Measurements from ENCODE around the gene SNX30.

The SNX30 gene

DNA sequence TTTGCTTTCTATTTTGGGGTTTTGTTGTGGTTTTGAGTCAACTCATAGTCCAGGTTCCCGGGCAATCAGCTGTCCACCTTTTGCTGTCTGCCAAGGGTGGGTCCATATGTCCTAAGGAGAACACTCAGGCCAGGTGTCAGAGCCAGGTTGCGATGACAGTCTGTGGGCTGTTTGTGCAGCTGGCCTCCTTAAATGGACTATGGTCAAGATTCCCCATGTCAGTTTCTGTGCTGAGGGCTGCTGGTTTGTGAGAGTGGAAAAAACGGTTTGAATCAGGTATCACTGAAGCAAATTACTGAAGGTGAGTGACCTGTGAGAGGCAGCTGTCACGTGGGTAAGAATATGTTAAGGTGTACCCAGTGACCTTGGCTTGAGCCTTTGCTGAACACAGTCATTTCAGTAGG is 33.0 kb downstream of the SNX30 start:
- no peak for TF ChIP-seq ZNF274 (IDR thresholded peaks at IDR 0.05; ENCODE audit: low read depth, low read length)
- no peak overlapping the region for H3K4me3 ChIP-seq (ENCODE audit: low read length)

DNA sequence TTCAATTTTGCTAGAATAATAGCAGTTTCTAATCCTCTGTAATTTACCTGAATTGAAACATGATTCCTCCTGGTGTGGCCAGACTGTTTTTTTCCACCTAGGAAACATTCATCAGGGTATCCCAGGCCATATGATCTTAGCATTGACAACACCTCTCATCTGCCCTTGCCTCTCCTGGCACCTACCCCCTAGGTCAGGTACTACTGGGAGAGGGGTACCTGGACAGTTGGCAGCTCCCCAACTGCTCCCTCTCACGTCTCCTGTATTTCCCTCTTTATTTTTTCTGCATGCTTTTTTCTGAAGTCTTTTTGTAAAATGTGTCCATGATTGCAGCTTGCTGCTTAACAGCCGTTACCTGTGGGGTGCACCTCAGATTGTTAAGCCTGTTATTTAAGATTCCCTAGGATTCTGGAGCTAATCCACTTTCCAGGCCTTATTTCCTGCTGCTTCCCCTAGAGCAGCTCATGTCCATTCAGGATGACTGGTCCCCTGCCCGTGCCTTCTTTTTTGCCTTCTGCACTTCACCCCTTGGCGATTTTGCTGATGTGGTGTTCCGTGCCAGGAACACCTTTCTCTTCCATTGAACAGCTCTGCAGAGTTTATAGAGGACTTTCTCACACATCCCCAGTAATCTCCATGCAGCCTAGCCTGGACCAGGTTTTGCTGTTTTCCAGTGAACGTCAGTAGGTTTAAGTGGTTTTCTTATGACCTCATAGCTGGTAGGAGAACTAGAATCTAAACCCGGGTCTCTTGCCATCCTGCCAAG is 33.6 kb downstream of the SNX30 start:
- no peak overlapping the region for H3K4me3 ChIP-seq (ENCODE audit: low read length)
- TF ChIP-seq ZNF274 (IDR thresholded peaks at IDR 0.05; ENCODE audit: low read depth, low read length), result no peak

DNA sequence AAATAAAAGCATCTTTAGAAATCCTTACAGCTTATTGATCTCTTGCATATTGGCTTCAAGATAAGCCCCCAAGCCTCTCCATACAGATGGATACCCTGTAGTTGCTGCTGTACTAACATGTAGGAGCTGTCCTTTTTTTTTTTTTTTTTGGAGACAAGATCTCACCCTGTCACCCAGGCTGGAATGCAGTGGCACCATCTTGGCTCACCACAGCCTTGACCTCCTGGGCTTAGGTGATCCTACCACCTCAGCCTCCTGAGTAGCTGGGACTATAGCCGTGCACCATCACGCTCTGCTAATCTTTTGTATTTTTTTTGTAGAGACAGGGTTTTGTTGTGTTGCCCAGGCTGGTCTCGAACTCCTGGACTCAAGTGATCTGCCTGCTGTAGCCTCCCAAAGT is 35.4 kb downstream of the SNX30 start:
- no peak for TF ChIP-seq ZNF274 (IDR thresholded peaks at IDR 0.05; ENCODE audit: low read depth, low read length)
- no peak overlapping the region for H3K4me3 ChIP-seq (ENCODE audit: low read length)

DNA sequence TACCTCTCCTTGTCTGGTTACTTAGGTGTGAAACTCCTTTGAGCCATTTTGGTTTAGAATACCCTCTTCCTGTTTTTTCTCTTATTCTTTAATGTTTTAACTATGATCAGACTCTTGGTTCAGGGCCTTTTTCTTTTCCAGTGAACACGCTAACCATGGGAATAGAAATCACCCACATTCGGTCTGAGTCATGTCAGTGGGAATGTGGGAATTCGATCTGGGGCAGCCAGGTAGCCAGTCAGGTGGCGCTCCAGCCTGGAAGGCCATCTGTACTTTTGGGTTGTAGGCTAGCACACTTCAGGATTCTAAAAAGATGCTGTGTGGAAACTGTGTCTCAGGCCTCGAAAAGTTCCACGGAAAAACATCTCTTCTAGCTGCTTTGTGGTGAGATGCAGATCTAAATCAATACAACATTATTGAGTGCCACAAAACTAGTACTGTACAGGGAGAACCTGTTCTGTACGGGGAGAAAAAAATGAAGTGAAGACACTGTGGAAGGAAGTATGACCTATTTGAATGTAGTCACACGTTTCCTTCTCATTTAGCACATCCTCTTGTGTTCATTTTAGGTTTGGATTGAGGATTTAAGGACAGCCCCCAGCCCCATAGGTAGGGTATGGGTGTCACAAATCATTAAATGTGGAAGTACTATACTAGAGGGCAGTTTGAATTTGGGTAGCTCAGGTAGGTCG is 36.4 kb downstream of the SNX30 start:
- TF ChIP-seq ZNF274 (IDR thresholded peaks at IDR 0.05; ENCODE audit: low read depth, low read length), result no peak

DNA sequence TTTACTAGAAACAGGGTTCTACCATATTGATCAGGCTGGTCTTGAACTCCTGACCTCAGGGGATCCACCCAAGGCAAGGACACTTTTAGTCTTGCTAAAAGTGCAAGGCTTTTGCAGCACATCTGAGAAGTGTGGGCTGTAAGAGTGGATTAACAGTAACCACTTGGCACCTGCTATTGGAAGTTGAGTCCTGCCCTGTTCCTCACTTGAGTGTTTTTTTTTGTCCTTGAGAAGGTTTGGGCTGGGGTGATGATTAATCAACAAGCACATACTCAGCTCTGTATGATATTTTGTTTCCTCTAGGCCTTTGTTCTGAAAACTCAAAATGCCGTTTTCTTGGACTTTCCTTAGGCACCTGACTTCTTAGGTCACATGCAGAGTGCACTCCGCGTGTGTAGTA is 37.4 kb downstream of the SNX30 start:
- no peak for TF ChIP-seq ZNF274 (IDR thresholded peaks at IDR 0.05; ENCODE audit: low read depth, low read length)
- H3K4me3 ChIP-seq (ENCODE audit: low read length), result no peak overlapping the region

More for the DNA sequence above, 36.4 kb downstream of the SNX30 start:
- H3K4me3 ChIP-seq (ENCODE audit: low read length), result no peak overlapping the region

DNA sequence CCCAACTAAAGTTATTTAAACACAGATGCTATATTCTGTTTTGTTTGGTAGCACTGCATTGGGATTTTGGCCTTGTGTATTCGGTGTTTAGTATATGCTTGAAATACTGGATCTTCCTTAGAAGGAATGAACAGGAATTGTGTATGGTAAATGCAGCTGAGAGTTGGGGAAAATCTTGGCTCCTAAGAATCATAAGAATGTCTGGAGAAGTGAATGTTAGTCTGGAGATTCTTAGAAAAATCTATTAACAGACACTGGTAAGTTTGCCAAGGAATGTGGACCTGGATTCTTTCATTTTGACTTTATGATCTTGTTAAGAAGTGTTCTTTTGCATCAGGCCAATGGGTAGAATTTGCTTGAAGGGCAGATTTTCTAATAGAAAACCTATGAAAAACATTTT is 38.9 kb downstream of the SNX30 start:
- TF ChIP-seq ZNF274 (IDR thresholded peaks at IDR 0.05; ENCODE audit: low read depth, low read length), result no peak
- H3K4me3 ChIP-seq (ENCODE audit: low read length), result no peak overlapping the region

DNA sequence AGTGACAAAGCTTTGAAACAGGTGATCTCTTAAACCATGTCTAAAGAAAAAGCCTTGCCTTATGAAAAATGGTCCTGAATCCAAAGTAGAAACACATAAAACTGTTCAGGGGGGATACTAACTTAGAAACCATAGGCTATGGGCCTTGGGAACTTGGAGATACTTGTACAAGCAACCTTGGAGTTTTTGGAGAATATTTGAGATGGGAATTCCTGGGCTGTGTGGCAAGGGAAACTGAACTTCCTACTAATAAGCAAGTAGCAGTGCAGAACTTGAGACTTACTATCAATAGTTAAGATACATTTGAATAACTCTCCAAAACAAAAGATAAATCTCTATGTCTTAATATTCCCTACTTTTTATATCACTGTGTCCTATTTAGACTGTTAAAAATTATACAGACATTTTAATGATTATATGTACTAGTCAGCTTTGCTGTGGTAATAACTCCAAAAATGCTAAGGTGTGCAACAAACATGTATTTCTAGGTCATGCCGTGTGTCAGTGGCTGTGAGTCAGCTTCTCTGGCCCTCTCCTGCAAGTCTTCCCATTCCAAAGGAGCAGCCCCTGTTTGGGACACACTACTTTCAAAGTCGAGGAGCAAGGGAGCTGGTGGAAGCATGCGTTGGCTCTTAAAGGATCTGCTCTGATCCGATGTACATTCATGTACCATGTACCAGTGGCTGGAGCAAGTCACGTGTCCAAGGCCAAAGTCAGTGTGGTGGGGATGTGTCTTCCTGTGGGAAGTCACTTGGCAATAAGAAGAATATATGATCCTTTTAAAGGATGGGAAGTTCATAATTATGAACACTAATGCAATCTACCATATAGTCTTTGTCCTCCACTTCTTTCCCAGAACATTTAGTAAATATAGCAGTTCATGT is 39.6 kb downstream of the SNX30 start:
- TF ChIP-seq ZNF274 (IDR thresholded peaks at IDR 0.05; ENCODE audit: low read depth, low read length), result no peak
- H3K4me3 ChIP-seq (ENCODE audit: low read length), result no peak overlapping the region

DNA sequence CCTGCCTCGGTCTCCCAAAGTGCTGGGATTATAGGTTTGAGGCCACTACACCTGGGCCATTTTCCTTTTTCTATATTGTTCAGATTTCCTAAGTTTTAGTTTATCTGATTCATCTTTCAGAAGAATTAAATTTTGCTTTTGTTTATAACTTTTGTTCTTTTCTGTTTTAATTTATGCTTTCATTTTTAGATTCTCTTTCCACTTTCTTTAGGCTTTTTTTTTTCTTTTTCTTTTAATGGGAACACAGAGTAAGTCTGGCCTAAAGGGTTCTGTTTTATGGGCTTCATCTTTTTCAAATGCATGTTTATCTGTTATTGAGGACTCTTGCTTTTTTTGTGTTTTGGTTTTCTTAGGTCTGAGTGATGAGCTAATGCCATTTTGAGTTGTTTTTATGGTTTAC is 42.1 kb downstream of the SNX30 start:
- no peak overlapping the region for H3K4me3 ChIP-seq (ENCODE audit: low read length)

DNA sequence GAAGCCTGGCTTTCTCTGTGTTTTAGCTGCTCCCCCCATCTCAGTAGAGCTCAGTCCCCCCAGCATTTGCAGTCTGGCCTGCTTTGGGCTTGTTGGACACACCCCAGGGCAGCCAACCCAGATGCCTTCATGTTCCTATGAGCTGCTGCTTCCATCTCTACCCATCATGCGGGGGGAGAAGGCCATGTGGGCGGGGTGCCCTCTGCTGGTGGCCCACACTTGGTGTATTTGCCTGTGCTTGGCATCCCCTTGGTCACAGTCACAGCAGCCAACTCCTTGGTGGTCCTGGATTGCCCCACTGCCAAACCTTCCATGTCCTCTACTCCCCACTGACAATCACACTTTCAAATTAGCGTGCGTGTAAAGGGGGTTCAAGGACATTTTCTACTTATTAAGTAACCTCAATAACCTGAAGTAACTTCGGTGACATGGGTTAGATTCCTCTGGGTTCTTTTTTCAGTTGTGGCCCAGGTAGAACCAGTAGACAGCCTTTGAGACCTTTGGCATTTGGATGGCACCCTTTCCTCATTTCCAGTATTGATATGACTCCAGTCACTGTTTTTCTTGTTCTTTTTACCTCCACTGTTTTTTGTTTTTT is 42.8 kb downstream of the SNX30 start:
- no peak overlapping the region for H3K4me3 ChIP-seq (ENCODE audit: low read length)
- no peak for TF ChIP-seq ZNF274 (IDR thresholded peaks at IDR 0.05; ENCODE audit: low read depth, low read length)

More for the DNA sequence above, 42.1 kb downstream of the SNX30 start:
- TF ChIP-seq ZNF274 (IDR thresholded peaks at IDR 0.05; ENCODE audit: low read depth, low read length), result no peak

DNA sequence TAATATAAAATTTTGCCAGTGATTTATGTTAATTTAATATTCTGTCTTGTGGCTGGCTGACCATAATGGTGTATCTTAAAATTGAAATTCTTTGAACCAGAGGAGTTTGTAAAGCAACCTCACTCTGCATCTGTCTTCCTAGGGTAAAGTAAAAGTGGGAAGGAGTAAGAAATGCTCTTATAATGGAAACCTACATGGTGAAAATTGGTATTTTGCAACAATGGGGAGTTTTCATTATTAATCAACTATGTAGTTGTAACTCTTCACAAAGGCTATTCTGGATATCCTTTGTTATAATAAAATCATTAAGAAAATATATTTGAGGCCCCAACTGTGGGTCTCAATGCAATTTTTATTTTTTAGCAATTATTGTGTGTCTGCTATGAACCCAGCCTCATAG is 44.2 kb downstream of the SNX30 start:
- no peak overlapping the region for H3K4me3 ChIP-seq (ENCODE audit: low read length)
- no peak for TF ChIP-seq ZNF274 (IDR thresholded peaks at IDR 0.05; ENCODE audit: low read depth, low read length)

DNA sequence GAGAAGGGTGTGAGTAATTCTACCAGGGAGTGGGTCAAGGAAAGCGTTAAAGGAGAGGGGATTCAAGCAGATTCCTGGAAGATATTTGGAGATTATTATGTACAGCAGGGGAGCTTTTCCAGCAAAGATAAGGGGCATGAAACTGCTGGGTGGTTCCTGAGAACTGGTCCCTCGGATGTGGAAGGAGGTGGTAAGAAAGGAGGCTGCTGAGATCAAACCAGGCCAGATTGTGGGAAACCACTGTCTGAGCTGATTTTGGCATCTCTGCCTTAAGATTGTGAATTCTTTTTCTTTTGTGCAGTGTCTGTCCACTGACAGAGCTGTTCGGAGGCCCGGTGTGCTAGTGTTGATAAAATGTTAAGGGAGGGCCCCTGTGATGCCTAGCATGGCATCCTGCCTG is 45.4 kb downstream of the SNX30 start:
- no peak overlapping the region for H3K4me3 ChIP-seq (ENCODE audit: low read length)
- TF ChIP-seq ZNF274 (IDR thresholded peaks at IDR 0.05; ENCODE audit: low read depth, low read length), result no peak

DNA sequence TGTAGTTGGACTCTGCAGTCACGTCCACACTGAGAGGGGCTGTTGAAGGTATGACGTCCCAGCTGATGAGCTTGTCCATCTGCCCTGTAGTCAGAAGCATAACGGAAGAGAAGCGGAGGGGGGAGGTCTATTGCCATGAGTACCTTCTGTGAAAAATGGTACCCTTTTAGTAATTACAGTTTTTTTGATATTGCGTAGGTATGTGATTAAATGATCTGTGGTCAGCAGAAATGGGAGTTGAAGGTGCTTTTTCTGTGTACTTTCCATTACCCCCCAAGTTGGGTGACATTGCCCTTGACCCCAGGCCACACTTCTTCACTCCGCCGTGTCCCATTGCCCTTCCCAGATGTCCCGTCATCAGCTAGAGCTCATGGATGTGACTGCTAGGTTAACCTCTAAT is 45.9 kb downstream of the SNX30 start:
- H3K4me3 ChIP-seq (ENCODE audit: low read length), result no peak overlapping the region
- no peak for TF ChIP-seq ZNF274 (IDR thresholded peaks at IDR 0.05; ENCODE audit: low read depth, low read length)

DNA sequence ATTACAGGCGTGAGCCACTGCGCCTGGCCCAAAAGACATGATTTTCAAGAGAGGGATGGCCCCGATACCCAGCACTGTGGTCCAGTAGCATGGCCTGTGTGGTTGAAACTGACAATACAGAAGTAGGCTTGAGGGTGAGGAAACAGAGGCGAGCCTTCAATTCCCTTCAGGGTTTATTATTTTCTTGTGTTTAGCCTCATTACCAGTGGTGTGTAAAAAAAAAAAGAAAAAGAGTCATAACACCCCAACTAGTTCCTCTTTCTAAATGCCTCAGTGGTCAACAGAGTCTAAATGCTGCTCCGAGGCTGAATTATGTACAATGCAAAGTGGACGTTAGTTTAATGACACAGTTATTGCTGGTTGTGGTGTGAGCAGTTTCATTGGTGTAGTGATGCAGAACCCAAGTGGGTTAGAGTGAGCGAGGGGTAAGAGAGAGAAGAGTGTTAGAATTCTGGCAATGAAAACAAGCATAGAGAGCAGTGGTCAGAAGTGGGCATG is 58.8 kb downstream of the SNX30 start:
- no peak for TF ChIP-seq ZNF274 (IDR thresholded peaks at IDR 0.05; ENCODE audit: low read depth, low read length)
- peak overlapping the region; percentile 52; the same call in 1 of the 2 replicates for H3K4me3 ChIP-seq (ENCODE audit: low read length)

DNA sequence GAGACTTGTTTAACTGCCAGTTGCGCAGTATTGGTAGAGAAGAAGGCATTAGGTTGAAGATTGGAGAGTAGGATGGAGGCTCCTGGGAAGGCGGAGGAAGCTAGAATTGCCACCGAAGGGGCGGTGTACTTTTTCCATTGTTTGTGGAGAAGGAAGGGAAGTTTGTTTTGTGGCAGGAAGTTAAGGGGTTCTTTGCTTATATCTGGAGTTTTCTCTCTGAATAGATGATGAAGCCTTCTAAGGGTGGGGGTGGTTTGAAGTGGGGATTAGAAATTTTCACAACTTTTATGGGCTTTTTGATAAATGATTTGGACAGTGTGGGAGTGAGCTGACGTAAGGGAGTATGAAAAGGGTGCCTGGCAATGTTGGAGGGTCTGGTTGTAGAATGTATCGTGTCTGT is 59.3 kb downstream of the SNX30 start:
- H3K4me3 ChIP-seq (ENCODE audit: low read length), result peak overlapping the region; percentile 52; the same call in 1 of the 2 replicates
- TF ChIP-seq ZNF274 (IDR thresholded peaks at IDR 0.05; ENCODE audit: low read depth, low read length), result no peak
